Loucy (cell line): ENCODE data around the gene ANK3.

ENCODE experiments used
- H2AFZ ChIP-seq: fragments of 200-600 bp; sonication (generic); 2 replicates; pipeline ENCODE4 v1.6.0; 2016; ENCODE audit warnings: antibody characterized with exemption, mild to moderate bottlenecking, low read length, moderate library complexity
- H3F3A ChIP-seq: fragments of 200-600 bp; 2 replicates; pipeline ENCODE4 v1.6.0; 2016; ENCODE audit warnings: antibody characterized with exemption, low read depth, mild to moderate bottlenecking
- H3K27me3 ChIP-seq: fragments of 200-600 bp; sonication (generic); 2 replicates; pipeline ENCODE4 v1.6.1; 2014; ENCODE audit warnings: low read length, mild to moderate bottlenecking; ENCODE audit not compliant: insufficient read depth, poor library complexity, severe bottlenecking
- H3K36me3 ChIP-seq: fragments of 200-600 bp; sonication (generic); 2 replicates; pipeline ENCODE4 v1.6.1; 2016; ENCODE audit warnings: low read length; ENCODE audit not compliant: insufficient read depth
- H3K4me1 ChIP-seq: fragments of 200-600 bp; sonication (generic); 2 replicates; pipeline ENCODE4 v1.5.1; 2014; ENCODE audit warnings: low read length, mild to moderate bottlenecking; ENCODE audit not compliant: insufficient read depth, poor library complexity, severe bottlenecking
- H3K4me2 ChIP-seq: fragments of 200-600 bp; sonication (generic); 2 replicates; pipeline ENCODE4 v1.6.0; 2014; ENCODE audit warnings: antibody characterized with exemption, low read length, low read depth, mild to moderate bottlenecking; ENCODE audit not compliant: poor library complexity, severe bottlenecking
- H3K4me3 ChIP-seq: fragments of 200-600 bp; sonication (generic); 2 replicates; pipeline ENCODE4 v1.5.1; 2014; ENCODE audit warnings: low read length, mild to moderate bottlenecking, mixed read lengths; ENCODE audit not compliant: poor library complexity, severe bottlenecking
- H3K79me2 ChIP-seq: fragments of 200-600 bp; sonication (generic); 2 replicates; pipeline ENCODE4 v1.6.1; 2014; ENCODE audit warnings: low read length; ENCODE audit not compliant: insufficient read depth
- H3K9ac ChIP-seq: fragments of 200-600 bp; sonication (generic); 2 replicates; pipeline ENCODE4 v1.6.0; 2014; ENCODE audit warnings: mild to moderate bottlenecking, low read depth, low read length, moderate library complexity; ENCODE audit not compliant: poor library complexity, severe bottlenecking
- H3K9me2 ChIP-seq: fragments of 200-600 bp; sonication (generic); replicated peaks from 2 replicates; pipeline ENCODE4 v1.6.1; 2016; ENCODE audit warnings: low read depth, low read length, mixed read lengths
- H3K9me3 ChIP-seq: fragments of 200-600 bp; sonication (generic); 2 replicates; pipeline ENCODE4 v1.6.1; 2014; ENCODE audit warnings: mild to moderate bottlenecking, antibody characterized with exemption, low read length, low read depth; ENCODE audit not compliant: insufficient read depth
- H4K20me1 ChIP-seq: fragments of 200-600 bp; sonication (generic); 2 replicates; pipeline ENCODE4 v1.6.0; 2014; ENCODE audit warnings: antibody characterized with exemption, low read length, mild to moderate bottlenecking; ENCODE audit not compliant: insufficient read depth, poor library complexity, severe bottlenecking
- CTCF ChIP-seq: fragments of 200-600 bp; sonication (generic); conservative IDR thresholded peaks from 2 replicates; pipeline ENCODE4 v1.5.1; 2014; ENCODE audit warnings: mild to moderate bottlenecking, antibody characterized with exemption, low read length
- EZH2phosphoT487 ChIP-seq: fragments of 200-600 bp; IDR thresholded peaks from 2 replicates; pipeline ENCODE4 v1.6.1; 2018; ENCODE audit warnings: antibody characterized with exemption, mild to moderate bottlenecking, moderate library complexity, borderline replicate concordance

The ANK3 gene

GRCh38 chr10:60139798-60140566, 249.7 kb downstream of the ANK3 start:
- H3K9ac ChIP-seq = no peak overlapping the region
- no peaks in the 10 kb centered on the region for H3K9me3 ChIP-seq
- H3K27me3 ChIP-seq = no peaks in the 10 kb centered on the region
- no peak for TF ChIP-seq CTCF
- no peak for TF ChIP-seq EZH2phosphoT487
- H3K4me3 ChIP-seq = no peak overlapping the region
- H2AFZ ChIP-seq = no peak overlapping the region
- no peaks in the 10 kb centered on the region for H3K79me2 ChIP-seq
- H3K4me1 ChIP-seq = no peaks in the 10 kb centered on the region
- H3K9me2 ChIP-seq = no peaks in the 10 kb centered on the region
- H3K4me2 ChIP-seq = no peak overlapping the region
- no peaks in the 10 kb centered on the region for H3F3A ChIP-seq
- no peaks in the 10 kb centered on the region for H3K36me3 ChIP-seq
- H4K20me1 ChIP-seq = no peaks in the 10 kb centered on the region

GRCh38 chr10:60139290-60139689, 250.4 kb downstream of the ANK3 start:
- no peaks in the 10 kb centered on the region for H4K20me1 ChIP-seq
- no peaks in the 10 kb centered on the region for H3K4me1 ChIP-seq
- H3K36me3 ChIP-seq = no peaks in the 10 kb centered on the region
- no peaks in the 10 kb centered on the region for H3K9me3 ChIP-seq
- H3K4me3 ChIP-seq = no peak overlapping the region
- no peaks in the 10 kb centered on the region for H3F3A ChIP-seq
- H3K4me2 ChIP-seq = no peak overlapping the region
- no peaks in the 10 kb centered on the region for H3K9me2 ChIP-seq
- no peak overlapping the region for H2AFZ ChIP-seq
- H3K27me3 ChIP-seq = no peaks in the 10 kb centered on the region
- no peaks in the 10 kb centered on the region for H3K79me2 ChIP-seq
- H3K9ac ChIP-seq = no peak overlapping the region
- TF ChIP-seq EZH2phosphoT487 = no peak
- no peak for TF ChIP-seq CTCF

GRCh38 chr10:60138842-60139241, 250.8 kb downstream of the ANK3 start:
- H3K79me2 ChIP-seq = no peaks in the 10 kb centered on the region
- H3K4me1 ChIP-seq = no peaks in the 10 kb centered on the region
- no peak overlapping the region for H3K4me3 ChIP-seq
- no peaks in the 10 kb centered on the region for H3F3A ChIP-seq
- H3K36me3 ChIP-seq = no peaks in the 10 kb centered on the region
- H2AFZ ChIP-seq = no peak overlapping the region
- H3K9me3 ChIP-seq = no peaks in the 10 kb centered on the region
- no peaks in the 10 kb centered on the region for H4K20me1 ChIP-seq
- no peaks in the 10 kb centered on the region for H3K27me3 ChIP-seq
- no peak overlapping the region for H3K9ac ChIP-seq
- TF ChIP-seq CTCF = no peak
- no peak overlapping the region for H3K4me2 ChIP-seq
- H3K9me2 ChIP-seq = no peaks in the 10 kb centered on the region
